Skeletal muscle satellite cell (primary cell): ENCODE results near the gene PSMD5.

Experiments used
- H3K27me3 ChIP-seq: 2 replicates; pipeline ENCODE4 v1.7.0; 2013; ENCODE audit warnings: low read length; ENCODE audit not compliant: control insufficient read depth, insufficient read depth
- H3K36me3 ChIP-seq: 2 replicates; pipeline ENCODE4 v1.7.0; 2013; ENCODE audit warnings: mild to moderate bottlenecking, control low read depth, low read length; ENCODE audit not compliant: insufficient read depth
- H3K4me1 ChIP-seq: 2 replicates; pipeline ENCODE4 v1.7.0; 2013; ENCODE audit warnings: low read length; ENCODE audit not compliant: control insufficient read depth, insufficient read depth
- H3K4me2 ChIP-seq: 2 replicates; pipeline ENCODE4 v1.7.0; 2013; ENCODE audit warnings: mild to moderate bottlenecking, low read length
- H3K4me3 ChIP-seq: 2 replicates; pipeline ENCODE4 v1.7.0; 2013; ENCODE audit warnings: low read length
- H3K9ac ChIP-seq: 2 replicates; pipeline ENCODE4 v1.7.0; 2013; ENCODE audit warnings: mild to moderate bottlenecking, low read depth, low read length, moderate library complexity
- H3K9me3 ChIP-seq: replicated peaks from 2 replicates; pipeline ENCODE4 v1.7.0; 2013; ENCODE audit warnings: mild to moderate bottlenecking, control low read depth, low read length

Gene PSMD5

GRCh38 chr9:120791161-120791560, 51.6 kb downstream of the PSMD5 start:
- peaks cover 19% of the 10 kb centered on the region for H3K4me1 ChIP-seq
- peaks cover 23% of the 10 kb centered on the region for H3K36me3 ChIP-seq
- no peak overlapping the region for H3K9ac ChIP-seq
- peak overlapping the region; percentile 88 for H3K4me2 ChIP-seq
- no peaks in the 10 kb centered on the region for H3K9me3 ChIP-seq
- H3K4me3 ChIP-seq, result peak overlapping the region; percentile 7
- no peaks in the 10 kb centered on the region for H3K27me3 ChIP-seq

GRCh38 chr9:120787933-120788332, 54.8 kb downstream of the PSMD5 start:
- Histone ChIP-seq H3K36me3 (peaks cover 26% of the 10 kb centered on the region), H3K4me2 (no peak overlapping the region), H3K9ac (no peak overlapping the region), H3K4me3 (no peak overlapping the region), H3K4me1 (peaks cover 18% of the 10 kb centered on the region), H3K9me3 (no peaks in the 10 kb centered on the region), H3K27me3 (no peaks in the 10 kb centered on the region)

- Histone ChIP-seq H3K36me3 (peaks cover 30% of the 10 kb centered on the region), H3K9ac (no peak overlapping the region), H3K4me2 (no peak overlapping the region), H3K4me1 (peaks cover 5% of the 10 kb centered on the region), H3K27me3 (no peaks in the 10 kb centered on the region), H3K4me3 (no peak overlapping the region), H3K9me3 (no peaks in the 10 kb centered on the region)
Observed at GRCh38 chr9:120783602-120784047, 59.1 kb downstream of the PSMD5 start.

- Histone ChIP-seq H3K27me3 (no peaks in the 10 kb centered on the region), H3K4me1 (peaks cover 5% of the 10 kb centered on the region), H3K9me3 (no peaks in the 10 kb centered on the region), H3K4me2 (no peak overlapping the region), H3K9ac (no peak overlapping the region), H3K36me3 (peaks cover 21% of the 10 kb centered on the region), H3K4me3 (no peak overlapping the region)
Observed at GRCh38 chr9:120781236-120781635, 61.5 kb downstream of the PSMD5 start.

- Histone ChIP-seq H3K4me1 (peaks cover 5% of the 10 kb centered on the region), H3K27me3 (no peaks in the 10 kb centered on the region), H3K4me2 (no peak overlapping the region), H3K9me3 (no peaks in the 10 kb centered on the region), H3K36me3 (peaks cover 25% of the 10 kb centered on the region), H3K9ac (no peak overlapping the region), H3K4me3 (no peak overlapping the region)
Observed at GRCh38 chr9:120780367-120780766, 62.4 kb downstream of the PSMD5 start.

- no peak overlapping the region for H3K4me2 ChIP-seq
- H3K27me3 ChIP-seq, result no peaks in the 10 kb centered on the region
- no peaks in the 10 kb centered on the region for H3K9me3 ChIP-seq
- H3K36me3 ChIP-seq, result peaks cover 36% of the 10 kb centered on the region
- H3K4me3 ChIP-seq, result no peak overlapping the region
- H3K4me1 ChIP-seq, result peaks cover 5% of the 10 kb centered on the region
- no peak overlapping the region for H3K9ac ChIP-seq
Observed at GRCh38 chr9:120779227-120779626, 63.5 kb downstream of the PSMD5 start.

GRCh38 chr9:120778758-120779157, 64.0 kb downstream of the PSMD5 start:
- no peak overlapping the region for H3K4me2 ChIP-seq
- H3K9ac ChIP-seq, result no peak overlapping the region
- H3K36me3 ChIP-seq, result peaks cover 36% of the 10 kb centered on the region
- no peak overlapping the region for H3K4me3 ChIP-seq
- H3K4me1 ChIP-seq, result peaks cover 4% of the 10 kb centered on the region
- no peaks in the 10 kb centered on the region for H3K27me3 ChIP-seq
- H3K9me3 ChIP-seq, result no peaks in the 10 kb centered on the region

GRCh38 chr9:120777229-120777628, 65.5 kb downstream of the PSMD5 start:
- no peaks in the 10 kb centered on the region for H3K4me1 ChIP-seq
- no peak overlapping the region for H3K4me2 ChIP-seq
- H3K27me3 ChIP-seq, result no peaks in the 10 kb centered on the region
- no peak overlapping the region for H3K4me3 ChIP-seq
- H3K9me3 ChIP-seq, result no peaks in the 10 kb centered on the region
- no peak overlapping the region for H3K9ac ChIP-seq
- H3K36me3 ChIP-seq, result peaks cover 36% of the 10 kb centered on the region

GRCh38 chr9:120776788-120777187, 65.9 kb downstream of the PSMD5 start:
- Histone ChIP-seq H3K9me3 (no peaks in the 10 kb centered on the region), H3K27me3 (no peaks in the 10 kb centered on the region), H3K4me2 (no peak overlapping the region), H3K4me3 (no peak overlapping the region), H3K36me3 (peaks cover 36% of the 10 kb centered on the region), H3K4me1 (no peaks in the 10 kb centered on the region), H3K9ac (no peak overlapping the region)

GRCh38 chr9:120775859-120776258, 66.9 kb downstream of the PSMD5 start:
- no peaks in the 10 kb centered on the region for H3K27me3 ChIP-seq
- no peaks in the 10 kb centered on the region for H3K4me1 ChIP-seq
- H3K9me3 ChIP-seq, result no peaks in the 10 kb centered on the region
- peaks cover 43% of the 10 kb centered on the region for H3K36me3 ChIP-seq
- no peak overlapping the region for H3K9ac ChIP-seq
- no peak overlapping the region for H3K4me3 ChIP-seq
- no peak overlapping the region for H3K4me2 ChIP-seq

GRCh38 chr9:120774719-120775118, 68.0 kb downstream of the PSMD5 start:
- Histone ChIP-seq H3K4me2 (no peak overlapping the region), H3K27me3 (no peaks in the 10 kb centered on the region), H3K4me1 (no peaks in the 10 kb centered on the region), H3K4me3 (no peak overlapping the region), H3K9me3 (no peaks in the 10 kb centered on the region), H3K36me3 (peaks cover 48% of the 10 kb centered on the region), H3K9ac (no peak overlapping the region)

GRCh38 chr9:120773256-120773655, 69.5 kb downstream of the PSMD5 start:
- Histone ChIP-seq H3K27me3 (no peaks in the 10 kb centered on the region), H3K36me3 (peaks cover 51% of the 10 kb centered on the region), H3K9me3 (no peaks in the 10 kb centered on the region), H3K9ac (no peak overlapping the region), H3K4me3 (no peak overlapping the region), H3K4me1 (no peaks in the 10 kb centered on the region), H3K4me2 (no peak overlapping the region)
